ENCODE data around the gene CLEC14A. TPM values are rescaled to one million over a fixed set of nuclear protein-coding genes. Genes with fewer than 3 reads are reported as not detected.

Gene CLEC14A
- total RNA-seq, 1 donor from 2014 or later = 0.17 TPM

- H3K4me1 Mint-ChIP-seq (ENCODE audit: low read depth) = peaks cover 17% of the 10 kb centered on the region
- H3K36me3 Mint-ChIP-seq (ENCODE audit: insufficient read depth) = no peaks in the 10 kb centered on the region
- H3K9me3 Mint-ChIP-seq (ENCODE audit: low read depth) = no peaks in the 10 kb centered on the region
- H3K27me3 Mint-ChIP-seq = peaks cover 20% of the 10 kb centered on the region
- DNase-seq (ENCODE audit: low spot score, unreplicated experiment) = no peak
- no peak overlapping the region for H3K27ac Mint-ChIP-seq
- H3K4me3 Mint-ChIP-seq (ENCODE audit: low read depth) = no peak overlapping the region
- no peak for TF ChIP-seq CTCF (IDR thresholded peaks at IDR 0.05; ENCODE audit: unreplicated experiment)
Observed at GRCh38 chr14:38217553-38217952, 38.3 kb downstream of the CLEC14A start.

- peaks cover 33% of the 10 kb centered on the region for H3K4me1 Mint-ChIP-seq (ENCODE audit: low read depth)
- H3K36me3 Mint-ChIP-seq (ENCODE audit: insufficient read depth) = no peaks in the 10 kb centered on the region
- no peak for TF ChIP-seq CTCF (IDR thresholded peaks at IDR 0.05; ENCODE audit: unreplicated experiment)
- H3K4me3 Mint-ChIP-seq (ENCODE audit: low read depth) = no peak overlapping the region
- H3K27me3 Mint-ChIP-seq = peaks cover 59% of the 10 kb centered on the region
- DNase-seq (ENCODE audit: low spot score, unreplicated experiment) = no peak
- no peak overlapping the region for H3K27ac Mint-ChIP-seq
- H3K9me3 Mint-ChIP-seq (ENCODE audit: low read depth) = no peaks in the 10 kb centered on the region
Observed at GRCh38 chr14:38213001-38213400, 42.9 kb downstream of the CLEC14A start.

- TF ChIP-seq CTCF (IDR thresholded peaks at IDR 0.05; ENCODE audit: unreplicated experiment) = no peak
- peaks cover 64% of the 10 kb centered on the region for H3K27me3 Mint-ChIP-seq
- no peaks in the 10 kb centered on the region for H3K9me3 Mint-ChIP-seq (ENCODE audit: low read depth)
- H3K4me3 Mint-ChIP-seq (ENCODE audit: low read depth) = peak overlapping the region; percentile 50
- no peak overlapping the region for H3K27ac Mint-ChIP-seq
- no peak for DNase-seq (ENCODE audit: low spot score, unreplicated experiment)
- peaks cover 36% of the 10 kb centered on the region for H3K4me1 Mint-ChIP-seq (ENCODE audit: low read depth)
- no peaks in the 10 kb centered on the region for H3K36me3 Mint-ChIP-seq (ENCODE audit: insufficient read depth)
Observed at GRCh38 chr14:38212111-38212510, 43.8 kb downstream of the CLEC14A start.

GRCh38 chr14:38211255-38211735, 44.6 kb downstream of the CLEC14A start:
- Mint-ChIP-seq H3K27ac (no peak overlapping the region), H3K36me3 (ENCODE audit: insufficient read depth) (no peaks in the 10 kb centered on the region), H3K4me3 (ENCODE audit: low read depth) (peak overlapping the region; percentile 60), H3K4me1 (ENCODE audit: low read depth) (peaks cover 29% of the 10 kb centered on the region), H3K27me3 (peaks cover 71% of the 10 kb centered on the region), H3K9me3 (ENCODE audit: low read depth) (no peaks in the 10 kb centered on the region)
- DNase-seq (ENCODE audit: low spot score, unreplicated experiment) = no peak
- TF ChIP-seq CTCF (IDR thresholded peaks at IDR 0.05; ENCODE audit: unreplicated experiment) = no peak

GRCh38 chr14:38210587-38211216, 45.2 kb downstream of the CLEC14A start:
- Mint-ChIP-seq H3K4me1 (ENCODE audit: low read depth) (peaks cover 26% of the 10 kb centered on the region), H3K27ac (peak overlapping the region; percentile 65), H3K27me3 (peaks cover 74% of the 10 kb centered on the region), H3K4me3 (ENCODE audit: low read depth) (peak overlapping the region; percentile 60), H3K9me3 (ENCODE audit: low read depth) (peaks cover 3% of the 10 kb centered on the region), H3K36me3 (ENCODE audit: insufficient read depth) (no peaks in the 10 kb centered on the region)
- DNase-seq (ENCODE audit: low spot score, unreplicated experiment) = peak; percentile 33
- TF ChIP-seq CTCF (IDR thresholded peaks at IDR 0.05; ENCODE audit: unreplicated experiment) = peak; percentile 41
